Bronchial epithelial cell (primary cell): ENCODE results near the gene PADI1. TPM values are rescaled to one million over a fixed set of nuclear protein-coding genes. Genes with fewer than 3 reads are reported as not detected.

Source experiments
- DNase-seq: peaks from one replicate; pipeline ENCODE4 v3.0.0-alpha.2; 2010; ENCODE audit warnings: low read depth
- FAIRE-seq: peaks from 2 replicates; lab custom pipeline; 2011; peaks lifted over from hg19 to GRCh38; lab: Jason Lieb, UNC
- H3K27me3 ChIP-seq: 2 replicates; pipeline ENCODE4 v1.5.1; 2011; ENCODE audit warnings: low read length; ENCODE audit not compliant: control insufficient read depth, insufficient read depth
- H3K36me3 ChIP-seq: 2 replicates; pipeline ENCODE4 v1.5.1; 2011; ENCODE audit warnings: low read length; ENCODE audit not compliant: control insufficient read depth, insufficient read depth
- H3K4me3 ChIP-seq: 2 replicates; pipeline ENCODE4 v1.5.1; 2011; ENCODE audit warnings: mild to moderate bottlenecking, low read depth, low read length, control low read depth
- total RNA-seq: library from RNA; depleted of rRNA; stranded (reverse); fragments of >200 nt; gene quantifications from 2 replicates; pipeline ENCODE4 v1.2.1, GENCODE V29; 2014
- TF ChIP-seq, protein P1 (sequence below): IDR thresholded peaks from 2 replicates; pipeline ENCODE4 v1.5.1; 2011; ENCODE audit warnings: mild to moderate bottlenecking, moderate library complexity, low read length, control low read depth, inconsistent platforms; ENCODE audit not compliant: insufficient read depth, severe bottlenecking

PADI1 gene
- total RNA-seq, 1 donor from 2014 or later, result 11.8 TPM

- Histone ChIP-seq H3K4me3 (no peak overlapping the region), H3K36me3 (no peaks in the 10 kb centered on the region), H3K27me3 (no peaks in the 10 kb centered on the region)
- TF ChIP-seq, protein P1, sequence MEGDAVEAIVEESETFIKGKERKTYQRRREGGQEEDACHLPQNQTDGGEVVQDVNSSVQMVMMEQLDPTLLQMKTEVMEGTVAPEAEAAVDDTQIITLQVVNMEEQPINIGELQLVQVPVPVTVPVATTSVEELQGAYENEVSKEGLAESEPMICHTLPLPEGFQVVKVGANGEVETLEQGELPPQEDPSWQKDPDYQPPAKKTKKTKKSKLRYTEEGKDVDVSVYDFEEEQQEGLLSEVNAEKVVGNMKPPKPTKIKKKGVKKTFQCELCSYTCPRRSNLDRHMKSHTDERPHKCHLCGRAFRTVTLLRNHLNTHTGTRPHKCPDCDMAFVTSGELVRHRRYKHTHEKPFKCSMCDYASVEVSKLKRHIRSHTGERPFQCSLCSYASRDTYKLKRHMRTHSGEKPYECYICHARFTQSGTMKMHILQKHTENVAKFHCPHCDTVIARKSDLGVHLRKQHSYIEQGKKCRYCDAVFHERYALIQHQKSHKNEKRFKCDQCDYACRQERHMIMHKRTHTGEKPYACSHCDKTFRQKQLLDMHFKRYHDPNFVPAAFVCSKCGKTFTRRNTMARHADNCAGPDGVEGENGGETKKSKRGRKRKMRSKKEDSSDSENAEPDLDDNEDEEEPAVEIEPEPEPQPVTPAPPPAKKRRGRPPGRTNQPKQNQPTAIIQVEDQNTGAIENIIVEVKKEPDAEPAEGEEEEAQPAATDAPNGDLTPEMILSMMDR, result no peak
- DNase-seq, result no peak
- peak; percentile 68 for FAIRE-seq
Observed at GRCh38 chr1:17224434-17224833, 19.5 kb downstream of the PADI1 start.

DNA sequence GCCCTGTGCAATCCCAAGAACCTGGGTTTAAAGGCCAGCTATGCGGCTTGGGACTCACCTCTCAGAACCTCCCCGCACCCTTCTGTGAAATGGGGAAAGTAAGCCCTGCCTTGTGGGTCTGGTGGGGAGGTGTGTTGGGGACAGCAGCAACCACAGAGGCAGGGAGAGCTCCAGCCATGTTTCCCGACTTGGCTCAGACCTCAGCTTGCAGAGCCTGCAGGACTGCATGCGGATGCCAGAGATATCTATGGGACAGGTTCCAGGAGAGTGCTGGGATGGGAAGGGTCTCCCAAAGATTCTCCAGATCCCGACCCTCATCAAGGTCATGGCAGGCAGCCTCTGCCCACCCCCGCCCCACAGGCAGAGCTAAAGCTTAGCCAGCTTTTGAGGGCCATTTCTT, 20.2 kb downstream of the PADI1 start:
- no peak for DNase-seq
- no peak for FAIRE-seq
- Histone ChIP-seq H3K4me3 (no peak overlapping the region), H3K36me3 (no peaks in the 10 kb centered on the region), H3K27me3 (no peaks in the 10 kb centered on the region)
- TF ChIP-seq, protein P1, result no peak

- Histone ChIP-seq H3K27me3 (no peaks in the 10 kb centered on the region), H3K4me3 (no peak overlapping the region), H3K36me3 (no peaks in the 10 kb centered on the region)
- TF ChIP-seq, protein P1, result no peak
- no peak for FAIRE-seq
- no peak for DNase-seq
Observed at GRCh38 chr1:17227358-17227915, 22.5 kb downstream of the PADI1 start.

DNA sequence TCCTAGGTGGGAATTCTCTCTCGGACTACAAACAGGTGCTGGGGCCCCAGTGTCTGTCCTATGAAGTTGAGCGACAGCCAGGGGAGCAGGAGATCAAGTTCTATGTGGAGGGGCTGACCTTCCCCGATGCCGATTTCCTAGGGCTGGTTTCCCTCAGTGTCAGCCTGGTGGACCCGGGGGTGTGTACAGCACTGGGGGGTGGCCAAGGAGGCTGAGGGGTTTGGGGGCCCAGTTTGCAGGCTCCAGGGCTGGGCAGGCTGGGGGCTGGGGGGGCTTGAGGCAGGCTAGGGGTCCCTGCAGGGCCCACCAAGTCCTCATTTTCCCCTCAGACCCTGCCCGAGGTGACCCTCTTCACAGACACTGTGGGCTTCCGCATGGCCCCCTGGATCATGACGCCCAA, 23.7 kb downstream of the PADI1 start:
- Histone ChIP-seq H3K36me3 (no peaks in the 10 kb centered on the region), H3K27me3 (no peaks in the 10 kb centered on the region), H3K4me3 (no peak overlapping the region)
- DNase-seq (no peak), FAIRE-seq (no peak)
- TF ChIP-seq, protein P1, result no peak

GRCh38 chr1:17229379-17229778, 24.5 kb downstream of the PADI1 start:
- TF ChIP-seq, protein P1, result no peak
- no peak for DNase-seq
- Histone ChIP-seq H3K36me3 (no peaks in the 10 kb centered on the region), H3K4me3 (no peak overlapping the region), H3K27me3 (no peaks in the 10 kb centered on the region)
- FAIRE-seq, result no peak

- Histone ChIP-seq H3K4me3 (no peak overlapping the region), H3K27me3 (no peaks in the 10 kb centered on the region), H3K36me3 (no peaks in the 10 kb centered on the region)
- TF ChIP-seq, protein P1, result no peak
- FAIRE-seq (no peak), DNase-seq (no peak)
Observed at GRCh38 chr1:17230106-17230505, 25.2 kb downstream of the PADI1 start.
